AG08395 (cell line): ENCODE measurements around the gene EXO1.
"Not testable (repeated sequence)": the region's sequence is repeated elsewhere in the genome, so short reads cannot be mapped to it uniquely, and the experiment has no call there.

ENCODE experiments used
- DNase-seq: peaks from one replicate; pipeline ENCODE4 v3.0.0; 2012; ENCODE audit warnings: mixed read lengths, low spot score

EXO1 gene

DNA sequence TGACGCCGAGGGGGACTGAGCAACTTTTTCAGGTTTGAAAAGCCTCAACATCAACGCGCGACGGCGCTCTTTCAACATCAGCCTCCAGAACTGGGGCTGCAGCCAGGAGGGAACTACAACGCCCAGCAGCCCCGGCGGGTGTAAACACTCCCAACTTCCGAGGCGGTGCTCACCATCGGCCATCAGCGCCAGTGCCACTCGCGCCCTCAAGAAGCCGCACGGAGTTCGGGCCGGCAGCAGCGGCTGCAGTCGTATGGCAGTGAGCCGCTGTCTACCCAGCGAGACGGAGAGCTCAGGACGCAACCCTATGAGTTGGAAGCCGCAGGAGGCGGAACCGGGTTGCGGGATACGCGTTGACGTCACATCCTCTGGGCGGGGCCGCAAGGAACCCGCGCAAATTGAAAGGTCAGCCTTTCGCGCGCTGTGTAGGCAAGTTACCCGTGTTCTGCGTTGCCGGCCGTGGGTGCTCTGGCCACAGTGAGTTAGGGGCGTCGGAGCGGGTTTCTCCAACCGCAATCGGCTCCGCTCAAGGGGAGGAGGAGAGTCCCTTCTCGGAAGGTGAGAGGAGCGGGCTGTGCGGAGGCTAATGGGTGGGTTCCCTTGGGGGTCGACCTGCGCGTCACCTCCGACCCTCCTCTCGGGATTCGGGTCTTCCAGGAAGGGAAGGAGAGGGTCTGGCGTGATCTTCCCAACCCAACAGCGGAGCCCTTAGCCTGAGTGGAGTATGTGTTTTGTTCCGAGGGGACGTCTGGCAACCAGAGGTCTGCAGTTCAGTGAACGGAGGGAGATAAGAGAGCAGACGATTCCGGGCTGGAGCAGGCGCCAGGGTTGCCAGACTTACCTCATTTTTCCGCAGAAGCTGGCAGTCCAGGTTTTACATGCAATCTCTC lies at the start of gene EXO1:
Gene EXO1 (plus strand): TSS at position 409 of the 890 bp plus-strand sequence. CDS start 2,222 bp downstream, outside the sequence.
- peak; percentile 95 for DNase-seq

DNA sequence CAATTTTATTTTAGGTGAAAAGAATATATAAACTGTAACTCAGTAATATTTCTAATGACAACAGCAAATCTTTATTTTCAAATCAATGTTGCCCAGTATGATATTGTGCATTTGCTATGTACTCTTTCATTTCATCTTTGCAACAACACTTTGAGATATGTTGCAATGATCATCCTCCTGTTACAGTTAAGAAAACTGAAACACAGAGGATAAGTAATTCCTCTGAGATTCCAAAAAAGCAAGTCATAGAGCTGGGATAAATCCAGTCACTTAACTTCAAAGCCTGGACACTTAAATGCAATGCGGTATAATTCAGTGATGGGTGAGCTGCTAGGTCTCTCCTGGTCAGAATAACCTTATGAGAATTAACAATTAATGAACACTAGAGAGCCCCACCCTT lies 48.6 kb upstream of the EXO1 start:
- no peak for DNase-seq

DNA sequence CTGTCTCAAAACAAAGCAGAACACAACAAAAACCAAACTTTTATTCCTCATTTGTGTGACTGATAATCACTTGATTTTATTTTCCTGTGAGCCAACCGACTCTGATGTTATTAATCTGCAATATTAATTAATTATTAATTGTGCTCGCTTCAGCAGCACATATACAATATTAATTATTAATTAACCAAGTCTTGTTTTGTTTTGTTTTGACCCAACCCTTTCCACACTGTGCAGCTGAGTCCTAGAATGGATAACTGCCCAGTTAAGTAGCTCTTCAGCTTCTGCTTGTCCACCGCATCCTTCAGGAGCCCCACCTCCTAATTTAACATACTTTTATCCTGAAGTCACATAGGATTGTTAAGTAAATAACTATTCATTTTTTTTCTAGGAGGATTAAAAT lies 47.4 kb upstream of the EXO1 start:
- DNase-seq = no peak

DNA sequence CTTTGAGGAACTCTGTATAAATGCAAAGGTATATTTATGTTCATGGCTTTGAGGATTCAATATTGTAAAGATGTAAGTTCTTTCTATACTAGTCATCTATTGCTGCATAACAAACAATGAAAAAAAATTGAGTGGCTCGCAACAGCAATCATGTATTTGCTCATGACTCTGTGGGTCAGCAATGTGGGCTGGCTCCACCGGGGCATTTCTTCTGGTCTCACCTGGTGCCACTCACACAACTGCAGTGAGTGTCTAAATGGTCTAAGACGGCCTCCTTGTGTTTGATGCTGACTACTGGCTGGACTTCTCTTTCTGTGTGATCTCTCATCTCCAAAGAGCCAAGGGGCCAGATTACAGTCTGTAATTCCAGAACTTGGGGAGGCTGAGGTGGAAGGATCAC lies 45.1 kb upstream of the EXO1 start:
- DNase-seq = no peak

DNA sequence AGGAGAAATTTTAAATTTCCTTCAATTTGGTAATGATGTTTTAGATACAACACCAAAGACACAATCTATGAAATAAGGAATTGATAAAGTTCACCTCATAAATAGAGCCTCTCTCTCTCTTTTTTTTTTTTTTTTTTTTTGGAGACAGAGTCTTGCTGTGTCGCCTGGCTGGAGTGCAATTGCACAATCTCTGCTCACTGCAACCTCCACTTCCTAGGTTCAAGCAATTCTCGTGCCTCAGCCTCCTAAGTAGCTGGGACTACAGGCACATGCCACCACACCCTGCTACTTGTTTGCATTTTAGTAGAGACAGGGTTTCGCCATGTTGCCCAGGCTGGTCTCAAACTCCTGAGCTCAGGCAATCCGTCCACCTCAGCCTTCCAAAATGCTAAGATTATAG lies 43.3 kb upstream of the EXO1 start:
- DNase-seq = not testable (repeated sequence)

DNA sequence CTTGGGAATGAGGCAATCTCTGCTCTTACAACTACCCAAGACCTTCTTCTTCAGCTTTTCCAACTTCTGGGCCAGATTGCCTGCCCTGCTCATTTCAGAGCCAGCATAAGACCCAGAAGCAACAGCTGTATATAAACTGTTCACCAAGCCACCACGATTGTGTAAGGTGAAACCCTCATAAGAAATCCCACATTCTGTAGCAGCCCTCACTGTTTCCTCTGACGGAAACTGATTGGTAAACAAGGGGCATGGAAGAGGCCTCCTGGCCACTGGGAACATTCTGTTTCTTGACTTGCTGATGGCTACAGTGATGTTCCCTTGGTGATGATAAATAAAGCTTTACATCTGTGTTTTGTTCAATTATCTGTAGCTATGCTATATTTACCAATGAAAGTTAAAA lies 39.7 kb upstream of the EXO1 start:
- no peak for DNase-seq

DNA sequence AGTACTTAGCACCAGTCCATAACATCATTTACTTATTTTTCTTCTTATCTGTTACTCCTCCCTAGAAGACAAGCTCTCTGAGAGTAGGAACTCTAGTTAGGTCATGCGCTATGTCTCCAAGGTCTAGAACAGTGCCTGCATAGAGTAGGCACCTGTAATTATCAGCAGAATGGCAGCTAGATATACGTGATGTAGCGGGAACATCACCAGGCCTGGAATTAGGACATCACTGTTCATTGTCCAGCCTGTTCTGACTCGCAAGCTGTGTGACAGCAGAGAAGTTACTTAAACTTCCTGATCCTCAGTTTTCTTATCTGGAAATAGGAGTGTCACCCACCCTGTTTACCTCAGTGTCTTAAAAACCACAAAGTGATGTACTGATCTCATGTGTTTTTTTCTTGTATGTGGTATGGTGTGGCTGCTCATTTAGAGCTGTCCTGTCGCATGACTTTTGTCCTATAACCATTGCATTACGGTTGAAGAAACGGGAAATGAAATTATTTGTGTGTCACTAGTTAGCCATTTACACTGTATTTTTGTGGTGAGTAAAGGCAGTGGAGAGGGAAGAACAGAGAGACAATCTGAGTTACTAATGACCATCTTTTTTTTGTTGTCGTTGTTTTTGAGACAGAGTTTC lies 37.1 kb upstream of the EXO1 start:
- no peak for DNase-seq

- DNase-seq = no peak
These were observed 34.2 kb upstream of the EXO1 start for GRCh38 chr1:241813768-241814320.

DNA sequence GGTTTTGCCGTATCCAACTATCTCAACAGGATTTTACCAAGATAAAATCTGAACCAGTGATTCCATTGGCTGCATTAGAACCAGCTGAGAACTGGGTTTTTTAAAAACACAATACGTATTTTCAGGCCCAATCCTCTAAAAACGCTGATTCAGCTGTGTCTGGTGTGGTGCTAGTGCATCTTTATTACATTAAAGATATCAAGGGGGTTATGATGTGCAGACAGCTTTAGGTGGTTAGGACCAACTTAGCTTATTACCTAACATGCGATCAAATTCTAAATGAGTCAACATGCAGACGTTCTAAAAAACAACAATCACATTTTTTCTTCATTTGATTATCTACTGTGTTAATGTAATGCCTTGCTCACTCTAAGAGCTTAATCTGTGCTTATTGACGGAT lies 32.0 kb upstream of the EXO1 start:
- DNase-seq = no peak

- peak; percentile 42 for DNase-seq
These were observed 30.6 kb upstream of the EXO1 start for GRCh38 chr1:241817331-241817792.

- DNase-seq = no peak
These were observed 29.9 kb upstream of the EXO1 start for GRCh38 chr1:241817956-241818612.

- no peak for DNase-seq
These were observed 28.6 kb upstream of the EXO1 start for GRCh38 chr1:241819340-241819866.

GRCh38 chr1:241821363-241821762 lies 26.6 kb upstream of the EXO1 start:
- DNase-seq = peak; percentile 21

- DNase-seq = no peak
These were observed 25.2 kb upstream of the EXO1 start for GRCh38 chr1:241822846-241823245.

DNA sequence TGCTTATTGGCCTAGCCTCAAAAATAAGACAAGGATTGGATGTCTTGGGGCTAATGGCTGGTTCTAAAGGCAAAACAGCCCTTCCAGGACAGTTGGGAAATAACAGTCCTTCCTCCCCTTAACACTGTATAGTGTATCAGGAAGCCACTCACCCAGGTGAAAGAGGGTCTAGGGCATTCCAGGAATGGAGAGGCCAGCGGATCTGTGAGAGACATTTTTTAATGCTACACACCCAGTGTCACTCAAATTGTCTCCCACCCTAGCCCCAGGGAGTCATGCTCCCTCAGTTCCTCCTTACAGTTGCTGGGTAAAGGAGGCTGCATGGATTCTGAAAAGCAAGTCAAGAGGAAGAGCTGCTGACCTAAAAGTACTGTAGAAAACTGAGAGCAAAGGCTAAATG lies 24.1 kb upstream of the EXO1 start:
- no peak for DNase-seq

- no peak for DNase-seq
These were observed 22.4 kb upstream of the EXO1 start for GRCh38 chr1:241825581-241825980.

- not testable (repeated sequence) for DNase-seq
These were observed 21.4 kb upstream of the EXO1 start for GRCh38 chr1:241826613-241827012.

DNA sequence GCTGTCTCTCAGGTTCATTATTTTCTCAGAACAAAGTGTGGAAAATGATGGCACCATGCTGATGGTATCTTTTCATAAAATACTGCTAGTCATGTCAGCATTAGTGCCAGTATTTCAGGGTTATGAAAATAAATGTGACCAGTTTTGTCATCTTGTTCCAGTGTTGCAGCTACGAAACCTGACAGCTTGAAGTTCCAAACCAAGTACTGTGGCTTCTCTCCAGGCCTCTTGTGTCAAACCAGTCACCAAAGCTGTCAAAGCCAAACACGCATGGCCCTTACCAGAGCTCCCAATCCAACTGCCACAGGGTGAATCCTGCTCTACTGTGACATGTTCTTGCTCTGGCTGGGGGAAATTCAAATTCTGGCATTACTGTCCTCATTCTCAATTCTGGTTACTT lies 20.7 kb upstream of the EXO1 start:
- DNase-seq = no peak

DNA sequence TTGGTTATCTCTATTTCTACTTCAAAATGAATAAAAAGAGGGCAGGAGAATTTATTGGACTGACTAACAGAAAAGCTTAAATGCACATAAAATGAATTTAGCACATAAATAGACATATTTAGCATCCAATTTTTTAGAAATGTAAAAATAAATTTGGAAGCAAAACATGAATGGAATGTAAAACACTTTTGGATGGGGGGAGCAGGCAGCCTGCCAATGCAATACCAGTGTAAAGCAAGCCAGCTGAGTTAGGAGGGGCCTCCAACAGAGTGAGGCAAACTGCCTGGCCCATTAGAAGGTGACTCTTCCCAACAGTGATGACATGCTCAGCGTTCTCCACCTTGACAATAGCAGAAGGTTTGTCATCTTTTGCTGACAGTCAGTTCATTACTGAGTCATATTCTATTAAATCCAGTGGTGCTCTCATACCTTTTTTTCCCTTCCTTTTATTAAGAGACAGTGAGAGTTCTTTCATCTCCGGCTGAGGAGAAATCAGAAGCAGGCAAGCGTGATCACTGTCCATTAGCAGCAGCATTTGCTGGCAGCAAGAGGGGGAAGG lies 19.5 kb upstream of the EXO1 start:
- DNase-seq = peak; percentile 44

- no peak for DNase-seq
These were observed 18.5 kb upstream of the EXO1 start for GRCh38 chr1:241829468-241829867.

GRCh38 chr1:241834733-241835377 lies 13.1 kb upstream of the EXO1 start:
- peak; percentile 49 for DNase-seq
